ENCODE results near the gene DYRK4. TPM values are rescaled to one million over a fixed set of nuclear protein-coding genes. Genes with fewer than 3 reads are reported as not detected.

Gene DYRK4
- total and polyA plus RNA-seq, 2 donors from 2014 or later = 32.8 to 49.0 TPM

- FAIRE-seq = no peak
- Histone ChIP-seq H3K4me3 (ENCODE audit: low read length in 3 of 3) (peak overlapping the region; percentile 96 to 100 (median 99)), H3K9ac (ENCODE audit: low read length in 3 of 3) (peak overlapping the region in 2 of 3 donors; percentile 7 to 92), H3K36me3 (ENCODE audit: control insufficient read depth in 2 of 3, insufficient read depth in 3 of 3, low read length in 3 of 3) (no peaks in the 10 kb centered on the region), H3K9me3 (ENCODE audit: control insufficient read depth in 2 of 3, insufficient read depth in 1 of 3, low read length in 3 of 3) (no peaks in the 10 kb centered on the region), H3K4me1 (ENCODE audit: control insufficient read depth in 2 of 3, insufficient read depth in 2 of 3, low read depth in 1 of 3, low read length in 3 of 3) (peaks cover 0 to 6% (median 0%) of the 10 kb centered on the region in 3 donors), H3K27ac (ENCODE audit: low read depth in 2 of 2, low read length in 2 of 2) (no peak overlapping the region), H3K27me3 (ENCODE audit: control insufficient read depth, insufficient read depth, low read length) (no peaks in the 10 kb centered on the region)
- DNase-seq = peak in 2 of 5 donors; percentile 1 to 3
- intact Hi-C loops (cut with DNase I) = no loop called here
- TF ChIP-seq CTCF (IDR thresholded peaks at IDR 0.05; ENCODE audit: borderline replicate concordance, extremely low read depth, insufficient read depth) = no peak
These were observed 22.7 kb upstream of the DYRK4 start for GRCh38 chr12:4539167-4539870.

- H3K27me3 ChIP-seq (ENCODE audit: control insufficient read depth, insufficient read depth, low read length) = no peaks in the 10 kb centered on the region
- H3K4me3 ChIP-seq (ENCODE audit: low read length in 3 of 3) = peak overlapping the region in 1 of 3 donors; percentile 17
- peaks cover 0 to 6% (median 0%) of the 10 kb centered on the region in 3 donors for H3K4me1 ChIP-seq (ENCODE audit: control insufficient read depth in 2 of 3, insufficient read depth in 2 of 3, low read depth in 1 of 3, low read length in 3 of 3)
- H3K9me3 ChIP-seq (ENCODE audit: control insufficient read depth in 2 of 3, insufficient read depth in 1 of 3, low read length in 3 of 3) = no peaks in the 10 kb centered on the region
- H3K9ac ChIP-seq (ENCODE audit: low read length in 3 of 3) = no peak overlapping the region
- intact Hi-C loops (cut with DNase I) = no loop called here
- DNase-seq = no peak
- no peak for FAIRE-seq
- H3K27ac ChIP-seq (ENCODE audit: low read depth in 2 of 2, low read length in 2 of 2) = no peak overlapping the region
- TF ChIP-seq CTCF (IDR thresholded peaks at IDR 0.05; ENCODE audit: borderline replicate concordance, extremely low read depth, insufficient read depth) = no peak
- no peaks in the 10 kb centered on the region for H3K36me3 ChIP-seq (ENCODE audit: control insufficient read depth in 2 of 3, insufficient read depth in 3 of 3, low read length in 3 of 3)
These were observed 21.8 kb upstream of the DYRK4 start for GRCh38 chr12:4540170-4540569.

GRCh38 chr12:4540638-4541037, 21.4 kb upstream of the DYRK4 start:
- Histone ChIP-seq H3K9ac (ENCODE audit: low read length in 3 of 3) (no peak overlapping the region), H3K4me1 (ENCODE audit: control insufficient read depth in 2 of 3, insufficient read depth in 2 of 3, low read depth in 1 of 3, low read length in 3 of 3) (peaks cover 0 to 6% (median 0%) of the 10 kb centered on the region in 3 donors), H3K27ac (ENCODE audit: low read depth in 2 of 2, low read length in 2 of 2) (no peak overlapping the region), H3K4me3 (ENCODE audit: low read length in 3 of 3) (no peak overlapping the region), H3K9me3 (ENCODE audit: control insufficient read depth in 2 of 3, insufficient read depth in 1 of 3, low read length in 3 of 3) (no peaks in the 10 kb centered on the region), H3K27me3 (ENCODE audit: control insufficient read depth, insufficient read depth, low read length) (no peaks in the 10 kb centered on the region), H3K36me3 (ENCODE audit: control insufficient read depth in 2 of 3, insufficient read depth in 3 of 3, low read length in 3 of 3) (no peaks in the 10 kb centered on the region)
- no peak for TF ChIP-seq CTCF (IDR thresholded peaks at IDR 0.05; ENCODE audit: borderline replicate concordance, extremely low read depth, insufficient read depth)
- intact Hi-C loops (cut with DNase I) = no loop called here
- FAIRE-seq (no peak), DNase-seq (no peak)

All from kidney (tissue), 14 donors.